ENCODE results near the gene DNAI2.
A peak's percentile ranks its signal among the peaks of the same experiment; 100 is the strongest.

DNAI2 gene

DNA sequence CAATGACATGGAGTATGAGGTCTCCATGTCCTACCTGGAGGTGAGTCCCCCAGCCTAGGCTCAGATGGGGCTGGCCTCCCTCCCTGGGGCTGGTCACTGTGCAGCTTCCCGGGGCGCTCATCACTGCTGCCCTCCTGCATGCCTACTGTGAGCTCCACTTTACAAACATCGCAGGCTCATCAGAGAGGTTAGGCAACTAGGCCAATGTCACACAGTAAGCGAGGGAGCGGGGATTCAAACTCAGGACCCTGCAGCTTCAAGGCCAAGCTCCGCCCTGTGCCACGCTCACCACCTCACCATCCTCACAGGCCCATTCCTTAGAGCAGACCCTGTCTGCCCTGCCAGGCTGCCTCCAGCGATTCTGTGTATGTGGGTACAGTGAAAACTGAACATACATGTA lies 69.1 kb downstream of the DNAI2 start:
- no peak for DNase-seq

DNA sequence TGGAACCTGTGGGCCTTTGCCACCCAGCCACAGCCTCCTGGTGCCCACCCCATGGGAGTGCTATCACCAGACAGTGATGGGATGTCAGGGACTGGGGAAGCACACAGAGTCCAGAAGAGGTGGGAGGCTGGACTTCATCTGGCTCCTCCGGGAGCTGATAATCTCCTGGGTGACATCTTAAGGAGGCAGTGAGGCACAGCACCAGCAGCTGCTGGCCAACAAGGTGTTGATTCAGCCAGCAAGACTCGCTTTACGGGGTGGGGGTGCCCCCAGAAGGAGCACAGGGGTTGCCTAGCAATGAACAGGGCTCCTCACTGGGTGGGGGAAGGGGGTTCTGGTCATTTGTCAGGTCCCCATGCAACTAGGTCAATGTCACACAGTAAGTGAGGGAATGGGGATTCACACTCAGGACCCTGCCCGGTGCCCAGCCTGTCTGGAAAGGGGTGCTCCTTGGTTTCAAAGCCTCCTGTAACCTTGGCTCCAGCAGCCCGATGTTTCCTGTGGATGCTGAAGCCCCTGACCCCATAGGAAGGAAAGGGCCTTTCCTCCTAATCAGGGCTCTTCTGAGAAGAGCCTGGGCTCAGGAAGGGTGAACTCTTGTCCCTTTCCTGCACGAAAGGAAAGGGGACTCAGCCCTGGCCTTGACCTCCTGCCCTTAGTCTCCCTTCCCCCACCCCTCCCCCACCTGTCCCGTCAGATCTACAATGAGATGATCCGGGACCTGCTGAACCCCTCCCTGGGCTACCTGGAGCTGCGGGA lies 69.7 kb downstream of the DNAI2 start:
- no peak for DNase-seq

DNA sequence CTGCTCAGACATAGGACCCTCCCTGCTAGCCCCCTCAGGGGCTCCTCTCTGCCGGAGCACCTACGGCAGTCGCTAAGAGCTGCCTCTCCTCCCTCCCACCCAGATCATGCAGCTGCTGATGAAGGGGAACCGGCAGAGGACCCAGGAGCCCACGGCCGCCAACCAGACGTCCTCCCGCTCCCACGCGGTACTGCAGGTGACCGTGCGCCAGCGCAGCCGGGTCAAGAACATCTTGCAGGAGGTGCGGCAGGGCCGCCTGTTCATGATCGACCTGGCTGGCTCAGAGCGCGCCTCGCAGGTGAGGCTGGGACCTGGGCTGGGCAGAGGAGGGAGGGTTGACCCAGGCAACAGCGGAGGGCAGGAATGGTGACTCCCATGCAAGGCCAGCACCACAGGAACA lies 70.6 kb downstream of the DNAI2 start:
- DNase-seq, result no peak

DNA sequence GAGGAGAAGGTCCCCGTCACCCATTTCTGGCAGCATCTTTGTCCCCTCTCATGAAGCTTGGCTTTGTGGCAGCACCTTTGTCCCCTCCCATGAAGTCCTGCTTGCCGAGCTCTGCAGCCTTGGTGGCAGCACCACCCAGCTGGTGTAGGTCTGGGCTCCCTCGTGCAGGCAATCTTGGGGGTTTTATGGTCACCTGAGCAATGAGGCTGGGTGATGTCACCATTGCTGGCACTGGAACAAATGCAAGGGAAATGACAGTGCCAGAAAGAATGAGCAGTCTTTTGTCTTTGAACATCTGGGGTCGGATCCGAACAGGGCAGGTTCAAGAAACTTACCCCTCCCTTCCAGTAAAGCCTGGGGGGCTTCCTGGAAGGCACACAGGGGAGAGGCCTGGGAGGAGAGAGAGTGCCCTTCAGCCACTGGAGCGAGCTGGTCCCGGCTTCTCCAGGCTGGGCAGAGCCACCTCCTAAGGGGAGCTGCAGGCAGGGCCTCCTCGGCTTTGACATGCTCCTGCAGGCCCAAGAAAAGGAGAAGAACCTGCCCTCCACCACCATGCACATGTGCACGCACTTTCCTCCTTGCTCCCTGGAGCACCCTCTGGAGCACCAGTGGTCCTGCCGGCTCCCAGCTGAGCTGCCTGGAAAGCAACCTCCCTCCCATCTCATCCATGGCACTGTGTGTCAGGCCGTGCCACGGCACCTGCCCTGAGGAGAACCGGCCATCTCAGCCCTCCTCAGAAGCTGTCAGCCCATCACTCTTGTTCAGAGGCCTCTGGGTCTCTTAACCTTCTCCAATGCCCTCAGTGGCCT lies 71.6 kb downstream of the DNAI2 start:
- no peak for DNase-seq

DNA sequence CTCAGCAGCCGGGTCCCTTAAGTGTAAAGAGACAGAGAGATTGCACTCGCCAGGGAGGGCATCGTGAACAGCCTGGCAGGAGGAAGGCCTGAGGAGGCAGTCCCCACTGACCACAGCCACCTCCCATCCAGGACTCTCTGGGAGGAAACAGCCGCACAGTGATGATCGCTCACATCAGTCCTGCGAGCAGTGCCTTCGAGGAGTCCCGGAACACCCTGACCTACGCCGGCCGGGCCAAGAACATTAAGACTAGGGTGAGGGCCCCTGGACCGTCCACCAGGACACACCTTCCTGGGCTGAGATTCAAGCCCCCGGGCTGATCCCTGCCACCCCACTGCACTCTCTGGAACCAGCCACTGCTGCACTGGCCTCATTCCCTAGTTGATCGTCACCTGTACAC lies 73.6 kb downstream of the DNAI2 start:
- no peak for DNase-seq

DNA sequence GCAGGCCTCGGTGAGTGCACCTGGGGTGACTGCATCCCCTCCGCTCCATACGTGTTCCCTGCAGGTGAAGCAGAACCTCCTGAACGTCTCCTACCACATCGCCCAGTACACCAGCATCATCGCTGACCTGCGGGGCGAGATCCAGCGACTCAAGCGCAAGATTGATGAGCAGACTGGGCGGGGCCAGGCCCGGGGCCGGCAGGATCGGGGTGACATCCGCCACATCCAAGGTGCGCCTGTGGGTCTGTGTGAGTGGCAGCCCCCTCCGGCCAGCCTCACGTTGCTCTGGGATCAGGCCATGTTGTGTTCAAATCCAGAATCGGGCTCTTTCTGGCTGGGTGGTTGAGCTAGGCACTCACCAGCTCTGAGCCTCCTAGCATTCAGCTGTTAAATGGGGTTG lies 75.1 kb downstream of the DNAI2 start:
- no peak for DNase-seq

DNA sequence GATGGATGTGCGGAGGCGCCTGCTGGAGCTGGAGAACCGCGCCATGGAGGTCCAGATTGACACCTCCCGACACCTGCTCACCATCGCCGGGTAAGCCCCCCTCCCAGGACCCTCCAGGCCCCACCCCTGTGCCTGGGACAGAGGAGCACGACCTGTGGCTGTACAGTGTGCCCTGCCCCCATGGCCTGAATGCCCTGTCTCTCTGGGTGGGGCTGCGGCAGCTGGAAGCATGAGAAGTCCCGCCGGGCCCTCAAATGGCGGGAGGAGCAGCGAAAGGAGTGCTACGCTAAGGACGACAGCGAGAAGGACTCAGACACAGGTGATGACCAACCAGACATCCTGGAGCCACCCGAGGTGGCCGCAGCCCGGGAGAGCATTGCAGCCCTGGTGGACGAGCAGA lies 76.5 kb downstream of the DNAI2 start:
- no peak for DNase-seq

DNA sequence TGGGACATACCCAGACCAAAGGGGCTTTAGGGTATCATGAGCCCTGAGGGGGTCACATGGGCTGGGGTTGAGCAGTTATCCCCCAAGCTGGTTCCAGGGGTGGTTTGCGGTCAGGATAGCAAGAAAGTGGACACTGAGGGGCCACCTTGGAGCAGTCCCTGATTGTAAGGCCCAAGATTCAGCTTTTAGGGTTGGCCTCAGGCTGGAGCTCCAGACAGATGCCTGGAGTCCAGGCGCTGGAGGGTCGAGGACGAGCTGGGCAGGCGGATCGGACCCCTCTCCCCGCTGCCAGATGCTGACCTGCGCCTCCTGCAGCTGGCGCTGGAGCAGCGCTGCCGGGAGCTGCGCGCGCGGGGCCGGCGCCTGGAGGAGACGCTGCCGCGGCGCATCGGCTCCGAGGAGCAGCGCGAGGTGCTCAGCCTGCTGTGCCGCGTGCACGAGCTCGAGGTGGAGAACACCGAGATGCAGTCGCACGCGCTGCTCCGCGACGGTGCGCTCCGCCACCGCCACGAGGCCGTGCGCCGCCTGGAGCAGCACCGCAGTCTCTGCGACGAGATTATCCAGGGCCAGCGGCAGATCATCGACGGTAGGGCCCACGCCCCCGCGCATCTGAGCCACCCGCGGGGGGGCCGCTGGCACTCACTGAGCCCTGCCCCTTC lies 77.6 kb downstream of the DNAI2 start:
- peak in 1 of 2 experiments; percentile 75 for DNase-seq

DNA sequence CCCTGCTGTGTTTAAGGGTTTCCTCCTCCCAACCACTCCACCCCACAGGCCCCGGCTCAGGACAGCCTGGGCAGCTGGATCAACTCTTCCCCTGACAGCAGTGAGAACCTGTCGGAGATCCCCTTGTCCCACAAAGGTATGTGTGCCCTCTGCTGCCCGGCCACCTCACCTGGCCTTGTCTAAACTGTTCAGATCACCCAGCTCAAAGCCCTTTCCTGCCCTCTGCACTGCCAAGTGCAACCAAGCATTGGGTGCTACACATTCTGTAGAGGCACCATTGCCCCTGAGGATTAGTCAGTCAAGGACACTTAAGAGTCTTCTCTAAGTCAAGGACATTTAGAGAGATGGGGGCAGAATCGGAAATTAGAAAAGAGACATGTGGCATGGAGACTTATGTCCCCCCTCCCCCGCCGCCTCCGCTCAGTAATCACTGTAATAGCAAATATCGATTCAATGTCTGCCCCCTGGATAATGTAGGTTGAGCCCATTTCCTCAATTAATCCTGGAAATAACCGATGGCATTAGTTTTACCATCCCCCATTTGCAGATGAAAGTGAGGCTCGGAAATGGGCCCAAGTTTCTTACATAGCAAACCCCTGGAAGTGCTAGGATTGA lies 79.5 kb downstream of the DNAI2 start:
- DNase-seq, result no peak

DNA sequence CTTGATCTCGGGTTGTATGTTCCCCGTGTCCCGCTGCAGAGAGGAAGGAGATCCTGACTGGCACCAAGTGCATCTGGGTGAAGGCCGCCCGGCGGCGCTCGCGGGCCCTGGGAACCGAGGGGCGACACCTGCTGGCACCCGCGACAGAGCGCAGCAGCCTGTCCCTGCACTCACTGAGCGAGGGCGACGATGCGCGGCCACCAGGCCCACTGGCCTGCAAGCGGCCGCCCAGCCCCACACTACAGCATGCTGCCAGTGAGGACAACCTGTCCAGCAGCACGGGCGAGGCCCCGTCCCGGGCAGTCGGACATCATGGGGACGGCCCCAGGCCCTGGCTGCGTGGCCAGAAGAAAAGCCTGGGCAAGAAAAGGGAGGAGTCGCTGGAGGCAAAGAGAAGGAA lies 80.1 kb downstream of the DNAI2 start:
- peak; percentile 39 to 85 for DNase-seq

DNA sequence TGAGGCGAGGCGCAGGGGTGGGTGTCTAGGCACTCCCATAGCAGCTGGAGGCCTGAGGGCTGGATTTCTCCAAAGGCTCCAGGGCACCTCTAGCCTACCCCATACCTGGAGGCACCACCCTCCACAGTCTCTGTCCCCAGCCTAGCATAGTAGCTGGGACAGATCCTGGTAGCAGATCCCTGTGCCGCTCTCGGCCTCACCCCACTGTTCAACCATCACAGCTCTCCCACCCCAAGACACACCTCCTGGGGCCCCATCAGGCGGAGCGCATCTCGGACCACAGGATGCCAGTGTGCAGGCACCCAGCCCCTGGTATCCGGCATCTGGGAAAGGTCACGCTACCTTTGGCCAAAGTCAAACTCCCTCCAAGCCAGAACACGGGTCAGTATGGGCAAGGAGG lies 80.5 kb downstream of the DNAI2 start:
- no peak for DNase-seq

DNA sequence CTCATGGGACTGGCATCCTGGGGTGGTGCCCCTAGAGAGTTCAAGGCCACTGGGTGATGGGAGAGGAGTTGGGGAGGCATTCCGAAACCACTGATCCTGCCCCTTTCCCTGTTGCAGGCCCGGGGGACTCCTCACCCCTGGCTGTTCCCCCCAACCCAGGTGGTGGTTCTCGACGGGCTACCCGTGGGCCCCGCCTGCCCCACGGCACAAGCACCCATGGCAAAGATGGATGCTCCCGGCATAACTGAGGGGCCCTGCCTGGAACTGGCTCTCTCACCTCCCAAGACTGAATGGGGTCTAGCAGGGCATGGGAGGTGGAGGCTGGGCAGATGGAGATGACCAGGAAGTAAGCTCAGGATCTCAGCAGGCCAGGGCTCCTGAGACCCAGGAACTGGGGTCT lies 81.0 kb downstream of the DNAI2 start:
- DNase-seq, result no peak

DNA sequence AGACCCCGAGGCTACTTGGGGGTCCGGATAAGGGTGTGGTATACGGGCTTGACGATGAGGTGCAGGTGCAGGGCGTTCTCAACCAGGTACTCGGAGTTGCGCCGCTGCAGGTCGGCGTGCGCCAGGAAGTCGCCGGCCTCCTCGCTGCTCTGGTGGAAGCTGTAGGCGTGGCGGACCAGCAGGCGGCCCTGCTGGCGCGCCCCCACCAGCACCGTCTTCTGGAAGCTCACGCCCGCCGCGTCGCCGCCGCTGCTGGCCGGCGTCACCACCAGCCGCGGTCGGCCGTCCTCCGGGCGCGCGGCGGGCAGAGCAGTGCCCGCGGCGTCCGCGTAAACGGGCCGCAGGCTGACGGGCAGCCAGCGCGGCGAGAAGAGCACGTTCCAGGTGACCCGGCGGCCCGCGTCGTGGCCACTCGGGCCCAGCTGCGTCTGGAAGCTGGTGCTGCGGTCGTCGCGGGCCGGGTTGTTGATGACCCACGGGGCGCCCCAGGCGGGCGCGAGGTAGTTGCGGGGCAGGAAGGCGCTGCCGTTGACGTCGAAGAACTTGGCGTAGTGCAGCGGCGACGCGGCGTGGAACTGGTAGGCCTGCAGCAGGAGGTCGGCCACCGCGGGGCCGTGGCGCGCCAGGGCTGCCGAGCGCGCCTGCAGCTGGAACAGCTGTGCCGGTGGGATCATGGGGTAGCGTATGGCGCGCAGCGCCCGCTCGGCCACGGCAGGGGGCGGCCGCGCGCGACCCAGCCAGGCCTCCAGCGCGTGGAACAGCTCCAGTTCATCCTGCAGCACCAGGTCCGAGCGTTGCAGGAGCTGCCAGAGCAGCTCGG lies 82.8 kb downstream of the DNAI2 start:
- peak in 1 of 2 experiments; percentile 71 for DNase-seq

DNA sequence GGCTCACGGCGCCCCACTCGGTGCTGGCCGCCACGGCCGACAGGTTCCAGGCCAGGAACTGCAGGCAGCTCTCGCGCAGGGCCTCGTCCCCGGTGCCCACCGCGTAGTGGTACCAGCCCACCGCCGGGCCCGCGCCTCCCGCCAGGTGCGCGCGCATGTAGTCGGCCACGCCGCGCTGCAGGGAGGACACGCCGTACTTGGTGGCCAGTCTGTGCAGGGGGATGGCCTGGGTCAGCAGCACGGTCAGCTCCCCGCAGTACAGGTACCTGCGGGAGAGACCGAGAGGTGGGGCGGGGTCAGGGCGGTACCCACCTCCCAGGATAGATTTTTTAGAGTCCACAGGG lies 83.4 kb downstream of the DNAI2 start:
- DNase-seq, result no peak

DNA sequence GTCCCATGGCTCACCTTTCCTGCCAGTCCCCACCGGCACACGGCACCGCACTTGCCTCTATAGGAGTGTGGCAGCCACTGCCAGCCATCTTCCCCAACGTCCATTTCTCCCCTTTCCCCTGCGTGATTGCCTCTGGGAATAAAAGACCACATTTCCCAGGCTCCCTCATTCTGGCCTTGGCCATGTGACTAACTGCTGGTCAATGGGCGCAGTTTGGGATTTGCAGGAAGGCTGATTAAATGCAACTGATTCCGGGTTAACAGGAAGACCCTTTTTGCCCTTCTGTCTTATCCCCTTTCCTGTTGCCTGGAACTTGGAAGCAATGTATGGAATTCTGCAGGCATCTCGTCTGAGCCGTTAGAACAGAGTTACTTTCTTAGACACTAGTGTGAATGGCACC lies 84.7 kb downstream of the DNAI2 start:
- peak in 1 of 2 experiments; percentile 15 for DNase-seq

DNA sequence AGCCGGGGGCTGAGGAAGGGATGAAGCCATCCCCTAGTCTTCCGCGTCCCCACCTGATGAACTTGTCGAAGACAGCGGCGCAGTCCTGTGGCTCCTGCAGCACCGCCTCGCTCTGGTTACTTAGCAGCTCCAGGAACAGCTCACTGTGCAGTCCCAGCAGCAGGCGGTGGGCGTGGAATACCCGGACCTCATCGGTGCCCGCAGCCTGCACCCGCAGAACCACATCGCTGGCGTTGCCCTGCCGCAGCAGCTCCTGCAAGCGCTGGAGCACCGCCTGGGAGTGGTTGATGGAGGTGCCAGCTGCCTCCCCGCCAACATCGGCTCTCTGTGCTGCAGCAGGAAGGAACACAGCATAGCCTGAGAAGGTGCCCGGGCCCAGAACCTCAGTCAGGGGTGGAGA lies 85.9 kb downstream of the DNAI2 start:
- DNase-seq, result no peak

DNA sequence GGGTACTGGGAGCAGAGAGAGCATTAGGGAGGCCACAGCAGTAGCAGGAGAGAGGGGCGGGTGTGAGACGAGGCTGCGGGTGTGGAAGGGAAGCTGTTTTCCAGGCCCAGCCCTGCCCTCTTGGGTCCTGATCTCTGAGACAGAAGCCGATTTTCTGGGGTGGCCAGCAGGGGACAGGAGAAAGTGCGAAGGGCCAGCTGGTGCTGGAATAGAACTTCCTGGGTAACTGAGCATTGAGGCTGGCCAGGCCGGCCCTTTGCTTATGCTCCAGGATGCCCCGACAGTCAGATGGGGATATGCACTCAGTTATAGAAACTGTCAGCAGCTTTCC lies 86.8 kb downstream of the DNAI2 start:
- no peak for DNase-seq

DNA sequence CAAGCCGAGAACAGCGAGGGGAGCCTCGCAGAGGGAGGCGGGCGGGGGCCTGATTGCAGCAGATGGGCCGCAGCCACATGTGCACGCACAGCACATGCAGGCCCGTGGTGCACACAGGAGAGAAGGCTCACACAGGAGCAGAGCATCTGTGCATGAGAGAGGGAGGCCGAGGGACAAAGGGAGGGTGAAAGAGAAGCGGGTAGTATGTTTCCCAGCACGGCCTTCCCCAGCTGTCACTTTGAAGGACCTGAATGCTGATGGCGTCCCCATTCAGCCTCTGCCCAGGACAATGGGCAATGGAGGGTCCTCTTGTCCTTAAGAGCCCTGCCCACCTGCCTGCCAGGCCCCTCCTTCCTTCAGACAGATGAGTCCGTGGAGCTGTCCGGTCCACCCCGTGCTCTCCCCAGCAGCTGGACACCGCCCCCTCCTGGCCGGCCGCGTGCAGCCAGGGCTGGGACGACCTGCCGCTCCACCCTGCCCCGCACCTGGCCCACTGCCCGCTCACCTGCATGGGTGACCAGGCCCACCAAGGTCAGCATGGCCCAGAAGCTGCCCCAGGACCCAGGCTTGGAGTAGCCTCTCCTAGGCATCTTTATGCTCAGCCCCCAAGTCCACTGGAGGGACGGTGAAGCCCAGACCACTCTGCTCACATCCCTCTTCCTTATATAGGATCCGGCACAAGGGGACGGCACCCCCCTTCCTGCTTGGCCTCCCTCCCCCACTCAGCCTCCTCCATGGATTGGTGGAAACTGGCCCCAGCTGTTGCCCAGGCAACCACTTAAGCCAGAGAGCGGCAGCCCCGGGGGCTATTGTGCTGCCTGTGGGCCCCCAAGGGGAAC lies 87.4 kb downstream of the DNAI2 start, which contains the start of gene BTBD17:
Gene BTBD17 (minus strand): TSS at position 639 of the 839 bp plus-strand sequence. CDS start 49 bp downstream, at position 590.
- DNase-seq, result peak in 1 of 2 experiments; percentile 61

DNA sequence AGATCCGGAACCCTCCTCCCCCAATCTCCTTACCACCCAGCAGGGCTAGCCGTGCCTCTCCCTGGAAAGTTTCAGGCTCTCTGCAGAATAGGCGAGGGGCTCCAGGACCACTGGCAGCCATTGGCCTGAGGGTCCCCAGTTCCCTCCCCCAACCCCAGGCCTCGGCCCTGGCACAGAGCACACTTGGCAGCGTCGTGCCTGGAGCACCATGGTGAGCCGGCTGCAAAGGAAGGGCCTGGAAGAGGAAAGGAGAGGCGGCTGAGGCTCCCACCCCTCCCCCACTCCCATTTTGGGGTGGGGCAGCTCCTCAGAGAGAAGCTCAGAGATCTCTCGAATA lies 88.0 kb downstream of the DNAI2 start:
- DNase-seq, result no peak

DNA sequence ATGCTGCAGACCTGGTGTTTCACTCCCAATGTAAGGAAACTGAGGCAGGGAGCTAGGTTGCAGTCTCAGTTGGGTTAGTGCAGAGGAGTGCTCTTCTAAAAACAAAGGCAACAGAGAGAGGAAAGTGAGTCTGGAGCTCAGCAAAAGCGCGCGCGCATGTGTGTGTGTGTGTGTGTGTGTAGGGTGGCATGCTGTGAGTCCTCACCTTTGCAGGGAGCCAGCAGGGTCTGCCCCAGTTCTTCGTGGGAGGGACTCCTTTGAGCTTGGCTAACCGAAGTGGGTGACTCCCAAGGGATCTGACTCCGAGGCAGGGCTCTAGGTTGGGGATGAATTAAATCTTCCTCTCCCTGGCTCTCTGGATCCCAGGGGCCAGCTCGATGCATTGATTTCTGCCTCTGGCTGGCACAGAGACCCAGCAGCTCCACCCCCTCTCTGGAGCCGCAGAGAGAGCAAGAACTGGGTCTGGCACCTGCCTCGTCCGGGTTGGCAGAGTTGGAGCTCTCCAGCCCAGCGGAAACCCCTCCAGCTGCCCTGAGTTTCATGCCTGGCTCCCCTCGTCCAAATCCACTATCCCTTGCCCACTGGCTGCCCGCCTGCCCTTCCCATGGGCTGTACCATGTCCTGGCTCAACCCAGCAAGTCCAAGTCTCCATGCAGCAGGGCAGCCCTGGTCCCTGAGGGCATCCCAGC lies 88.9 kb downstream of the DNAI2 start:
- peak in 1 of 2 experiments; percentile 23 for DNase-seq

Measured in NCI-H526 (cell line).